HEK293 (cell line): ENCODE results near the gene SPTBN5.

Source experiments
- CTCF ChIA-PET: fragments of 350-600 bp; formaldehyde crosslinking; extraction: SDS; loops from one replicate; lab custom pipeline; 2021; ENCODE audit warnings: antibody characterized with exemption; lab: Yijun Ruan, JAX
- POLR2A ChIA-PET: fragments of 300-600 bp; formaldehyde crosslinking; extraction: SDS; loops from one replicate; lab custom pipeline; 2020; ENCODE audit warnings: antibody characterized with exemption, inconsistent platforms; lab: Yijun Ruan, JAX
- H3K27ac ChIP-seq: fragments of 200-500 bp; sonication (Bioruptor generic); 2 replicates; pipeline ENCODE4 v1.5.1; 2014; ENCODE audit warnings: low read depth, low read length, control low read depth, inconsistent platforms; ENCODE audit errors: extremely low read depth
- H3K36me3 ChIP-seq, 2 experiments: fragments of 200-500 bp in 1 of 2; sonication (Bioruptor generic) in 1 of 2; 1 replicate in 1 of 2; 2 replicates in 1 of 2; pipeline ENCODE4 v1.5.1; 2014 to 2017; ENCODE audit warnings: inconsistent platforms in 2 of 2, low read length in 2 of 2; ENCODE audit not compliant: control insufficient read depth in 2 of 2, insufficient read depth in 1 of 2
- H3K4me1 ChIP-seq: fragments of 200-500 bp; sonication (Bioruptor generic); 2 replicates; pipeline ENCODE4 v1.5.1; 2014; ENCODE audit warnings: mild to moderate bottlenecking, low read length, inconsistent platforms; ENCODE audit not compliant: control insufficient read depth, insufficient read depth
- H3K4me3 ChIP-seq: 2 replicates; pipeline ENCODE4 v1.5.1; 2011; ENCODE audit warnings: low read depth, mild to moderate bottlenecking, control low read depth, low read length, moderate library complexity
- H3K9me3 ChIP-seq: fragments of 200-500 bp; sonication (Bioruptor generic); 2 replicates; pipeline ENCODE4 v1.5.1; 2014; ENCODE audit warnings: low read depth, low read length, inconsistent platforms; ENCODE audit not compliant: control insufficient read depth, insufficient read depth
- KLF16 ChIP-seq: fragments of 450-650 bp; formaldehyde crosslinking; IDR thresholded peaks from 2 replicates; pipeline ENCODE4 v1.5.1; 2017; ENCODE audit warnings: missing biosample characterization, missing genetic modification characterization
- KLF17 ChIP-seq: fragments of 450-650 bp; formaldehyde crosslinking; IDR thresholded peaks from 2 replicates; pipeline ENCODE4 v1.5.1; 2016; ENCODE audit warnings: missing biosample characterization, missing genetic modification characterization
- PRDM2 ChIP-seq: fragments of 450-650 bp; formaldehyde crosslinking; IDR thresholded peaks from 2 replicates; pipeline ENCODE4 v1.5.1; 2016; ENCODE audit warnings: missing biosample characterization, missing genetic modification characterization, borderline replicate concordance
- PRDM4 ChIP-seq: fragments of 450-650 bp; formaldehyde crosslinking; IDR thresholded peaks from 2 replicates; pipeline ENCODE4 v1.5.1; 2017; ENCODE audit warnings: missing biosample characterization, missing genetic modification characterization
- ZBTB10 ChIP-seq: fragments of 450-650 bp; formaldehyde crosslinking; IDR thresholded peaks from 2 replicates; pipeline ENCODE4 v1.5.1; 2016; ENCODE audit warnings: missing biosample characterization, missing genetic modification characterization
- ZBTB7A ChIP-seq: fragments of 450-650 bp; formaldehyde crosslinking; IDR thresholded peaks from 2 replicates; pipeline ENCODE4 v1.5.1; 2016; ENCODE audit warnings: low read depth, missing biosample characterization, missing genetic modification characterization
- ZNF140 ChIP-seq: fragments of 450-650 bp; formaldehyde crosslinking; IDR thresholded peaks from 2 replicates; pipeline ENCODE4 v1.5.1; 2016; ENCODE audit warnings: missing biosample characterization, missing genetic modification characterization
- ZNF221 ChIP-seq: fragments of 450-650 bp; formaldehyde crosslinking; IDR thresholded peaks from 2 replicates; pipeline ENCODE4 v1.5.1; 2017; ENCODE audit warnings: missing biosample characterization, missing genetic modification characterization, borderline replicate concordance
- ZNF530 ChIP-seq: fragments of 450-650 bp; formaldehyde crosslinking; IDR thresholded peaks from 2 replicates; pipeline ENCODE4 v1.5.1; 2016; ENCODE audit warnings: low read depth, missing biosample characterization, missing genetic modification characterization
- ZNF837 ChIP-seq: fragments of 450-650 bp; formaldehyde crosslinking; IDR thresholded peaks from 2 replicates; pipeline ENCODE4 v1.5.1; 2016; ENCODE audit warnings: missing biosample characterization, missing genetic modification characterization
- ZSCAN23 ChIP-seq: fragments of 450-650 bp; formaldehyde crosslinking; IDR thresholded peaks from 2 replicates; pipeline ENCODE4 v1.5.1; 2016; ENCODE audit warnings: missing biosample characterization, missing genetic modification characterization

The SPTBN5 gene

DNA sequence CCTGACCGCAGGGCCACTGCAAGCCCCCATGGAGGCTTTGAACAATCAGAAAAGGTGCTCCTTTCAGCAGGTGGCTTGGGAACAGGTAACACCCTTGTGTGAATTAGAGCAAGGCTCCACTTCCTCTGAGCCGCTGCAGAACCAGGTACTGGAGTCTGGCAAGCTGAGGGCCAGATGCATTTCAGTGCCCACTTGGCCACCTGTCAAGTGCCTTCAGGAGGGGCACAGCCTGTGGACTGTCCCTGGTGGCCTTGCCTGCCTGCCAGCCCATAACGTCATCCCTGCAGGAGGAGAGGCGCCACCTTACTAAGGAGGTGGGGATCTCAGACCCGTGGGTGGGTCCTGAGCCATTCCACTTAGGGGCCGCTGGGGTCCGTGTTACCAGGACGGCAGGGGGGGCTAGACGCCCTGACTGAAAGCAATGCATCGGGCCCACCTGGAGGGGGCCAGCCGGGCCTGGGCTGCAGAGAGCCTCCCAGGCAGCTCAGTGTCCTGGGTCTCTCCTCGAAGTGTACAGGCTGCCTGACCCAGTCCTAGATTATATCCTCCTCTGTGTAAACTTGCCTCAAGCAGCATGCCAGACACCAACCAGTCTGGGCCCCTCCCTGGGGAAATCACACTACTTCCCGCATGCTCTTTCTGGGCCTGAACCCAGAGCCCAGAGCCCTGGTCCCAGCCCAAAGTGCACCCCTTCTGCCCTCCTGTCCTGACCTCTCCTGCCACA, 16.1 kb downstream of the SPTBN5 start:
- no peaks in the 10 kb centered on the region for H3K4me1 ChIP-seq
- CTCF ChIA-PET = interaction anchor here (1.4 kb wide), 1 partner anchor 27 kb away, joined by 4 read pairs; no protein-coding TSS in a partner anchor
- POLR2A ChIA-PET = no interaction called here
- no peak overlapping the region for H3K27ac ChIP-seq
- H3K9me3 ChIP-seq = no peaks in the 10 kb centered on the region
- H3K4me3 ChIP-seq = no peak overlapping the region
- no peak for TF ChIP-seq ZBTB7A (tag by site-specific recombination)
- no peak for TF ChIP-seq ZBTB10 (tag by site-specific recombination)
- TF ChIP-seq PRDM2 = no peak
- TF ChIP-seq KLF16 (tag by site-specific recombination) = no peak
- no peak for TF ChIP-seq KLF17 (tag by site-specific recombination)
- H3K36me3 ChIP-seq = no peaks in the 10 kb centered on the region

DNA sequence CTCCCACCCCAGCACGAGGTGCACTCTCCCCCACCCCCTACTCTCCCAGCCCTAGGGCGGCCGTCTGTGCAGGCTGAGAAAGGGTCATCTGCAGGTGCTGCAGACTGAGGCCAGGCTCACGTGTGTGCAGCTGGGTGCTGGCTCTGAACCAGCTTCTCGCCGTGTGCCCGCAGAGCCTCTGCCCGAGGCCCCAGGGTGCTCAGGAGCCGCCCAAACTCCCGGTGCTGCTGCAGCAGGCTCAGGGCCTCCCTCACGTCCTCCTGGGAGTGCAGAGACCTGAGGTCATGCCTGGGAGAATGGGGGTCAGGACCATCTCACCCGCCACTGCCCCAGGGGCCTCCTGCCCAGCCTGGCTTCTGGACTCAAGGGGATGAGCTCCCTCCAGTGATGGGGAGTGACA, 17.2 kb downstream of the SPTBN5 start:
- Histone ChIP-seq H3K27ac (no peak overlapping the region), H3K36me3 (no peaks in the 10 kb centered on the region)

More for the DNA sequence above, 17.2 kb downstream of the SPTBN5 start:
- ChIA-PET CTCF (interaction anchor here (1.4 kb wide), 1 partner anchor 28 kb away, joined by 4 read pairs; no protein-coding TSS in a partner anchor), POLR2A (no interaction called here)
- H3K4me3 ChIP-seq = no peak overlapping the region
- TF ChIP-seq ZNF837 (no peak), ZNF140 (no peak), PRDM4 (no peak), ZNF221 (no peak), ZSCAN23 (tag by site-specific recombination) (no peak), ZNF530 (no peak)
- no peaks in the 10 kb centered on the region for H3K9me3 ChIP-seq
- no peaks in the 10 kb centered on the region for H3K4me1 ChIP-seq
